NT2/D1 (cell line): ENCODE results near the gene MTHFD2L.

Source experiments
- SUZ12 ChIP-seq: IDR thresholded peaks from 2 replicates; pipeline ENCODE4 v1.6.1; 2011; ENCODE audit not compliant: insufficient read length, insufficient read depth; ENCODE audit errors: extremely low read depth
- YY1 ChIP-seq: IDR thresholded peaks from 2 replicates; pipeline ENCODE4 v1.6.1; 2011; ENCODE audit not compliant: insufficient read length, insufficient read depth
- ZNF274 ChIP-seq: IDR thresholded peaks from 2 replicates; pipeline ENCODE4 v1.6.1; 2011; ENCODE audit warnings: mild to moderate bottlenecking, low read depth, low read length

GRCh38 chr4:74173321-74173720, 15.4 kb downstream of the MTHFD2L start:
- TF ChIP-seq ZNF274, result no peak
- no peak for TF ChIP-seq SUZ12
- TF ChIP-seq YY1, result no peak
